Activated naive CD4-positive, alpha-beta T cell treated with Interleukin-2 at 50 U/mL for 16 hours (primary cell): ENCODE results near the gene CAMK2A.
"Not testable (repeated sequence)": the region's sequence is repeated elsewhere in the genome, so short reads cannot be mapped to it uniquely, and the experiment has no call there.

ENCODE experiments used
- DNase-seq: peaks from one replicate; pipeline ENCODE4 v3.0.0-alpha.2; 2020

The CAMK2A gene

GRCh38 chr5:150253416-150254208, 36.0 kb downstream of the CAMK2A start:
- no peak for DNase-seq

DNA sequence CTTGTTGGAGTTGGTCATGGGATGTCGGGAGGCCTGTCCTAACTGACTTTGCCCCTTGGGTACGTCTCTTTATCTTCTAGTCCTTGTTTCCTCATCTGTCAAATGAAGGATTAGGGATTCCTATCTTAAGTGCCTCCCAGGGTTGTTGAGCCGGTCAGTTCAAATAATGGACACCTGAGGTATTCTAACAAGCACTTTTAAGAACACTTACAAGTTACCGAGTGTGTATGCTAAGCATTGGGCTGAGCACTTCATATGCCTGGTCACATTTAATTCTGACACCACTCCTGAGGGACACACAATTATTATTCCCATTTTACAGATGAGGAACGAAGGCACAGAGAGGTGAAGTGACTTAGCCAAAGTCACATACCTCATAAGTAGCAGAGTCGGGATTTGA, 37.1 kb downstream of the CAMK2A start:
- no peak for DNase-seq

DNA sequence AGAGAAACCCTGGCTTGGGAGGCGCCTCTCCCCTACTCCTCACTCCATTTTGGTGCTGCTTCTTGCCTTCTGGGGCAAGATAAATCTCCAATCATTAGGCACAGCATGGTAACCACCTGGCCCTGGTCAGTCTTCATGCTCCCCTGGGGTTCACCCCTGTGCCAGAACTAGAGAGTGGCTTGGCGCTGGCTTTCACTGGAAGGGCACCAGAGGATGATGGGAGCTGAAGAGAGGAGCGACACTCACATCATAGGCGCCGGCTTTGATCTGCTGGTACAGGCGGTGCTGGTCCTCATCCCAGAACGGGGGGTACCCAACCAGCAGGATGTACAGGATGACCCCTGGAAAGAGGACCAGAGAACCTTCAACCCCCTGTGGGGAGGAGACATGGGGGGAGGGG, 38.1 kb downstream of the CAMK2A start:
- no peak for DNase-seq

DNA sequence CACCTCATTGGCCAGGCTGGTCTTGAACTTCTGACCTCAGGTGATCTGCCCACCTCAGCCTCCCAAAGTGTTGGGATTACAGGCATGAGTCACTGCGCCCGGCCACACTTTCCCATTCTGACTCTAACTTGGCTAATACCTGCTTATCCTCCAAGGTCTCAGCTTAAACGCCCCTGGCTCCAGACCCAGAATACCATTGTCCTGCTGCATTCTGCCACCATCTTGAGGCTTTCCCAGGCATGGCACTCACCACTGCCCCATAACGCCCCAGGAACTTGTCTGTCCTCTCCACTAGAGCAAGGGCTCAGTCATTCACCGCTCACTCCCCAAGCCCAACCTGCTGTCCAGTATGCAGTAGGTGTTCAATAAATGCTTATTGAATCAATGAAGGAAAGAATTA, 39.8 kb downstream of the CAMK2A start:
- no peak for DNase-seq

DNA sequence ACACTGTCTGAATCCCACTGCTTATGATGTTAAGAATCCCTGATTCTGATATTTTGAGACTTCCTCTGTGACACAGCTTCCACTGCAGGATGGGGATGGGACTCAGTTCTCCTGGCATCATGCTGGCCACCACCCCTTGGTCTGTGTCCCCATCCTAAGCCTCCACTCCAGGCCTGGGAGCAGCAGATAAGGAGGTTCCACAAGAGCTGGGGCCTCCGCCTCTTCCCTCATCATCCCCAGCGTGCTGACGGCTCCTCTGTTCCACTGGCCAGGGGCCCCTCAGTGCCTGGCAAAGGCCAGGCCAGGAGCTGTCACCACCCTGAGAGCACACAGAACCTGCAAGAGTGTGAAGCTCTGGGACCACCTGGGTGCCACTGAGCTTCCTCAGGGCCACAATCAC, 40.6 kb downstream of the CAMK2A start:
- DNase-seq, result no peak

GRCh38 chr5:150248493-150248892, 41.1 kb downstream of the CAMK2A start:
- DNase-seq, result not testable (repeated sequence)

GRCh38 chr5:150247726-150248125, 41.8 kb downstream of the CAMK2A start:
- DNase-seq, result no peak

DNA sequence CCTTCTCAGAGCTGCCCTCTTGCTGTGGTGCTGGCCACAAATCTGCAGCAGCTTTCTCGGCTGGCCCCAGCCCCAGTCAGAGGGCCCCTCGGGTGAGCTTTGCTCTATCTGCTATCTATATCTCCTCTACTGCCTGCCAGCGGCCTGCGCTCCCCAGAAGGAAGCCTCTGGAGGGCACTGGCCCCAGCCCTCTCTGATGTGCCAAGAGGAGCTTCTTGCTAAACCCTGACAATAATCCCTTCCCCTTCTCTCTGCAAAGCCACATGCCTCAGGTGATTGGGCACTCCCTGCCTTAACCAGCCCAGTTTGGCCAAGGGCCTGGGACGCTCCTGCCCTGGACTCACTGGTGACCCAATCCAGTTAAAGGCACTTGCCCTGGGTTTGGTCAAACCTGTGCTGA, 42.7 kb downstream of the CAMK2A start:
- DNase-seq, result no peak

GRCh38 chr5:150246429-150246828, 43.1 kb downstream of the CAMK2A start:
- DNase-seq, result no peak

GRCh38 chr5:150245808-150246207, 43.8 kb downstream of the CAMK2A start:
- no peak for DNase-seq

- no peak for DNase-seq
Observed at GRCh38 chr5:150245111-150245789, 44.3 kb downstream of the CAMK2A start.

DNA sequence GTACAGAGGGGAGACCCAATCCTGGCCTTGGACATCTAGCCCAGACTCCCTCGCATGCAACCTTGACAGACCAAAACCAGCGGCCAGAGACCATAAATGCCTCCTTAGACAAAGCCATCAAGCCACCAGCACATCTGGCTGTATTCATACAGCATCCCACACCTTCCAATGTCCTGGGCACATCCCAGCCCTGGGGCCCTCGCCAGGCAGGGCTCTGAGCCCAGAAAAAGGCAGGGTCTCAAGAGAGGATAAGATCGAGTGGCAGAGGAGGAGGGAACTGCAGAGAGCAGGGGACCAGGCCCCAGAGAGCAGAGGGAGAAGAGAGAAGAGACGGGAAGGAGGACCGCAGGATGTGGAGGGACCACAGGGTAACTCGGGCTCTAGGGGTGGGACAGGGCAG, 45.4 kb downstream of the CAMK2A start:
- DNase-seq, result no peak

- no peak for DNase-seq
Observed at GRCh38 chr5:150243590-150243989, 46.0 kb downstream of the CAMK2A start.

DNA sequence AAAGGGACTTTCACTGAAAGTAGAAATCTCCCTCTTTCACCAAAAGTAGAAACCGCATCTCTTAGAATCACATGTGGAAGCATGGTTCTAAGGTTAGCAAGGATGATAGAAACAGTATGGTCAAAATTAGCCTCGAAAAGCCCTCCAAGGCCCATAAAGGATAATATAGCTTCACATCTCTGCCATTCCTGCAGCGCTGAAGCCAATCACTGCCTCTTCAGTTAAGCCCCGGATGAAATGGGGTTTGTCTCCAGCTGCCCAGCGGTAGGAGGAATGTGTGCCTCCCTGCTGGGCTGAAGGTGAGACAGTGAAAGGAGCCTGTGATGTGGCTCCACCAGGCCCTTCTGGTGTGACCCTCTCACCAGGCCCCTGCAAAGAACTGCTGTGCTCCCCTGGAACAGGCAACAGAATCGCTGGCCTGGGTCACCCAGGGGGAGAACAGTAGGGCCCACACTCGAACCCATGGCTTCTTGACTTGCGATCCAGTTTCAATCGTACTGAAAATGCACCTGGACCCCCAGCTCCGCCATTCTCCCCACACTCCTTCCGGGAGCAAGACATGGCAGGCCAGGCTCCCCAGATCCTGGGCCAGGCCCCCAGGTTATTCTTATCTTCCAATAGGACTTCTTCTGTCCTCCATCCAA, 47.2 kb downstream of the CAMK2A start:
- DNase-seq, result no peak

GRCh38 chr5:150241298-150242160, 48.0 kb downstream of the CAMK2A start:
- DNase-seq, result no peak

- DNase-seq, result no peak
Observed at GRCh38 chr5:150239794-150240122, 49.8 kb downstream of the CAMK2A start.

DNA sequence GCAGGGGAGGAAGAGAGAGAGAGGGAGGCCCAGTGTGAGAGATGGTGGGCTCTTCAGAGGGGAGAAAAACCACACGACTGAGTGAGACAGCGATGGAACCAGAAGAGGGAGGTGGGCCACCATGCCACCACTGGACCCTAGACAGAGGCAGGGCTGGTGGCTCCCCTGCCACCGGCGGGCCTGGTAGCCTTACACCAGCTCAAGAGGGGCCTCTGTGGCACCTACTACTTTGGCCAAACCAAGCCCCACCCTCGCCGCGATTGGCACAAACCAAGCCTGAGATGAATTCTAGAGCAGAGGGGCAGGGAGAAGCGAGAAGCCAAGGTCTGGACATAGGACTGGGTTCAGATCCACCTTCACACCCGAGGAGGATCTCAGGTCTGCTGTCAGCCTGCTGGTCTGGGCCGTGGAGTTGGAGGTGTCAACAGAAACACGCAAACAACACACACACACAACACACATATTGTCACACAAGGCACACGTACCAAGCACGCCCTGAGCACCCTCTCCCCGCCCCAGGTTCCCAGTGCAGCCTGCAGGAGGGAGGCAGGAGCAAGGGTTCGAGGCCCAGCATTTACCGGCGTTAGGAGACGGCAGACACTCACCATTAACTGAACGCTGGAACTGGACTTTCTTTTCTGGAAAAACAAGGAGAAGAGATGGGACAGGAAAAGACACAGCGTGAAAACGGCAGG, 50.3 kb downstream of the CAMK2A start:
- no peak for DNase-seq

DNA sequence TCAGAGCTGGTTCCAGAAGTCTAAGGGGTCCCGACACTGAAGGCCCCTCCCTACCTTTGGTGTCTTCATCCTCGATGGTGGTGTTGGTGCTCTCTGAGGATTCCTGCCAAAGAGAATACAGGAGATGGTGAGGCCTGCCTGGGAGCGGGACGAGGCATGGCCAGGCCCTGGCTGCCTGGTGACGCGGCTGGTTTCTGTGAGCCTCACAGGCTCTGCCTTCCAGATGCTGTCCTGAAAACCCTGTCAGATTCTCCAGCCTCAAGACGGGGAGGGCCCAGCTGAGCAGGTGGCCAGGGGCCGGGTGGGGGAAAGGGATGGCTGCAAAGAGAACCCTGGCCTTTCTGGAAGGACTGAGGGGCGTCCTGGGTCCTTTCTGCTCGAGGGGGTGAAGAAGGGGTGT, 50.9 kb downstream of the CAMK2A start:
- no peak for DNase-seq

DNA sequence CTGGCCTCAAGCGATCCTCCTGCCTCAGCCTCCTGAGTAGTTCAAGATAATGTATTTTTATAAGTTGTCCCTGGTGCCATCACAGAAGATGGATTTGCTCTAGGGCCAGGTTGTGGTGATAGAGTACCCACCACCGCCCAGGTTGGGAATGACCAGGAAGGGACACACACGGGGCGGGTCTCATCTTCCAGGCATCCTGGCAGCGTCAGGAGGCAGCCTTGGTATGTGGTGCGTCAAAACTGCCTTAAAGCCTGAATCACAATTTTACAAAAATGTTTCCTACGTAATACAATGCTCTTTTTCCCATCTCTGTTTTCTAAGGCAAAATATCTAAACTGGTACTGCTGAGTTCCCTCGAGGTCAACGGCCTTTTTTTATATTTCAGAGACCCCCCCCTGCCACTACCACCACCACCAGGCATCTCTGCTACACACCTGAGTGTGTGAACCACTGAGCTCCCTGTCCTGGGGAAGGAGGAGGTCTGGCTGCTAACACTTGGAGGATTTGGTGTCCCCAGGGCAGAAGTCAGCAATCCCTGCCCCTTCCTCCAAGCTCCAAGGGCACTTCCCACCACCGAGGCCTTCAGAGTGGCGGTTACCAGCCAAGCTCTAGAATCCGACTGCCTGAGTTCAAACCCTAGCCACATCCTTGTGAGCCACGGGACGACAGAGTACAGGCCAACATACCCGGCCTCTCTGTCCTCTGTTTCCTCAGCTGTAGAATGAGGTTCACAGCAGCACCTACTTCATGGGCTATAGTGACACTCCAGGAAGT, 52.4 kb downstream of the CAMK2A start:
- no peak for DNase-seq

DNA sequence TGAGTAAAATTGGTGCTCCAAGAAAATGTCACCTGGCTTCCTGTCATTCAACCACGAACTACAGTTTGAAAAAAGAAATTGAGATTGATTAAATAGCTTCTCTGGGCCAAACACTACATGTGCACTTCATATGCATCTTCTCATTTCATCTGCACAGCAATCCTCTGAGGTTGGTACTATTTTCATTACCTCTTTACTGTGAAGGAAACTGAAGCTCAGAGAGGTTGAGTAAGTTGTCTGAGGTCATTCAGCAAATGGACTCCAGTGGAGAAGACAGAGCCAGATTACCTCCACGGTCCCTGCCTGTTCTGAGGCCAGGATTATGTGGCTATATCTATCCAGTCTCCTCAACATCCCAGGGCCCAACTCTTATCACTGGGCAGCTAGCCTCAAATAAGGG, 53.3 kb downstream of the CAMK2A start:
- no peak for DNase-seq

DNA sequence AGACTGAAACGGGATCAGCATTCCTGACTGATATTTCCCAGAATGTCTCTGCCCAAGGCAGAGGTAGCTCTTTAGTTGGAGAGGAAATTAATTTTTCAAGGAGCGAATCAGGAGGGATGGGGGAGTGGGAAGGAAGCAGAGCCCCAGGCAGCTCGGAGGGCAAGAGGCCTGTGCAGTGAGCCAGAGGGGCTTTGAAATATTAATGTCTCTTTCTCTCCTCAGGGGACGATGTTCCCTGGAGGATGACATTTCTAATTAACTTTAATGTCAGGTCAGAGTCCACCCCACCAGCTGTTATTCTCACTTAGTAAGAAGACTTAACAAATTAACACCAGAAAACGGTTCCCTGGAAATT, 54.1 kb downstream of the CAMK2A start:
- no peak for DNase-seq
